ENCODE data around the gene YOD1. TPM values are rescaled to one million over a fixed set of nuclear protein-coding genes. Genes with fewer than 3 reads are reported as not detected.

The YOD1 gene
- total RNA-seq, 2 experiments from 2014 or later, result 17.9 TPM

DNA sequence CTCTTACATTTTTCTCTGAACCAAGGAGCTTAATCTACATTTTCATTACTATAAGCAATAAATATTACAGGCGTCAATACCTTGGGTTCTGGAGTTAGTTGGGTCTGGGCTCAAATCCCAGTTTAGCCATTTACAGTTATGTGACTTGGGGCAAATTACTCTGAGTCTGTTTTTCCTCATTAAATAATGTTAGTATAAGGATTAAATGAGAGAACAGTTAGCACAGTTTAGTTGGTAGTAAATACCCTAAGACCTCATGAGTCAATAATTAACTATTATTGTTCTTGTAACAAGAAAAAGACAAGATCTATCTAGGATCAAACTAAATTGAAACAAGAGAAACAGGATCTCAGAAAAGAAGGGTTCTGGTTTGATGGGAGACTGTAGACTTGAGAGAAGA is 23.1 kb downstream of the YOD1 start:
- H3K4me3 ChIP-seq (ENCODE audit: low read length), result no peak overlapping the region
- H3K4me1 ChIP-seq (ENCODE audit: insufficient read depth, low read length), result no peaks in the 10 kb centered on the region
- Mint-ChIP-seq H3K27me3 (peaks cover 73% of the 10 kb centered on the region), H3K9me3 (no peaks in the 10 kb centered on the region), H3K4me1 (ENCODE audit: low read depth) (no peaks in the 10 kb centered on the region), H3K36me3 (ENCODE audit: low read depth) (no peaks in the 10 kb centered on the region), H3K27ac (no peak overlapping the region), H3K4me3 (no peak overlapping the region)
- DNase-seq (no peak), ATAC-seq (ENCODE audit: poor library complexity) (no peak)
- CTCF ChIA-PET, result no interaction called here
- no peaks in the 10 kb centered on the region for H3K9me3 ChIP-seq (ENCODE audit: control insufficient read depth in 1 of 2, insufficient read depth in 1 of 2, low read length in 2 of 2)
- POLR2A ChIA-PET, result no interaction called here
- no peaks in the 10 kb centered on the region for H3K36me3 ChIP-seq (ENCODE audit: insufficient read depth, low read length)
- intact Hi-C loops (cut with DNase I, micrococcal nuclease), result no loop called here
- TF ChIP-seq, protein P1, sequence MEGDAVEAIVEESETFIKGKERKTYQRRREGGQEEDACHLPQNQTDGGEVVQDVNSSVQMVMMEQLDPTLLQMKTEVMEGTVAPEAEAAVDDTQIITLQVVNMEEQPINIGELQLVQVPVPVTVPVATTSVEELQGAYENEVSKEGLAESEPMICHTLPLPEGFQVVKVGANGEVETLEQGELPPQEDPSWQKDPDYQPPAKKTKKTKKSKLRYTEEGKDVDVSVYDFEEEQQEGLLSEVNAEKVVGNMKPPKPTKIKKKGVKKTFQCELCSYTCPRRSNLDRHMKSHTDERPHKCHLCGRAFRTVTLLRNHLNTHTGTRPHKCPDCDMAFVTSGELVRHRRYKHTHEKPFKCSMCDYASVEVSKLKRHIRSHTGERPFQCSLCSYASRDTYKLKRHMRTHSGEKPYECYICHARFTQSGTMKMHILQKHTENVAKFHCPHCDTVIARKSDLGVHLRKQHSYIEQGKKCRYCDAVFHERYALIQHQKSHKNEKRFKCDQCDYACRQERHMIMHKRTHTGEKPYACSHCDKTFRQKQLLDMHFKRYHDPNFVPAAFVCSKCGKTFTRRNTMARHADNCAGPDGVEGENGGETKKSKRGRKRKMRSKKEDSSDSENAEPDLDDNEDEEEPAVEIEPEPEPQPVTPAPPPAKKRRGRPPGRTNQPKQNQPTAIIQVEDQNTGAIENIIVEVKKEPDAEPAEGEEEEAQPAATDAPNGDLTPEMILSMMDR (IDR thresholded peaks at IDR 0.05), result no peak
- peaks cover 15 to 18% of the 10 kb centered on the region in 2 experiments for H3K27me3 ChIP-seq (ENCODE audit: control insufficient read depth in 1 of 2, insufficient read depth in 2 of 2, low read length in 2 of 2)
- no peak overlapping the region for H3K27ac ChIP-seq (ENCODE audit: low read depth in 1 of 2, low read length in 2 of 2)

DNA sequence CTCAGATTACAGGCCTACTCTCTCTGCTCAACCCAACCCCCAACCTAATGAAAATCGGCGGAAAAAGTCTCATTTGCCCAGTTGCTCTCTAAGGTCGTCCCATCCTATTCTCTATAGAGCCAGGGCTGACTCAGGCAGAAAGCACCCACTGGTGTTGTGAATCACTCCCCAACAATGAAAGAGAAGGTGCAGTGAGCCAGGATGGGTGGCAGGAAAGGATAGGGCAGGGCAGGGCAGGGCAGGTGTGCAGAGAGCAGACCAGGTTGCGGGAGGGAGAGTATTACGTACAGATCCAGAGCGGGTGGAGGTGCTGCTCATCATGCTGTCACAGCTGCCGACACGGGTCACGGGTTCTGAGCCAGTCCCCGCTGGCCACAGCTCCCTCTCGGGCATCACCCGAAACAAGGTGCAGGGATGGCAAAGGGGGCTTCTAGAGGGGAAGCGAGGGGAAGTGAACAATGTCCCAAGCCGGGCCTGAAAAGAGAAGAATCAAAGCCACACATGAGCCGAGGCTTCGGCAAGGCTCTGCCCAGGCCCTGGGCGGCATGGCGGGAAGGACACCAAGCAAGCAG is 23.7 kb downstream of the YOD1 start:
- DNase-seq (no peak), ATAC-seq (ENCODE audit: poor library complexity) (no peak)
- intact Hi-C loops (cut with DNase I, micrococcal nuclease), result no loop called here
- H3K4me1 ChIP-seq (ENCODE audit: insufficient read depth, low read length), result no peaks in the 10 kb centered on the region
- H3K36me3 ChIP-seq (ENCODE audit: insufficient read depth, low read length), result no peaks in the 10 kb centered on the region
- H3K4me3 Mint-ChIP-seq, result no peak overlapping the region
- no peaks in the 10 kb centered on the region for H3K9me3 ChIP-seq (ENCODE audit: control insufficient read depth in 1 of 2, insufficient read depth in 1 of 2, low read length in 2 of 2)
- ChIA-PET CTCF (no interaction called here), POLR2A (no interaction called here)
- H3K4me1 Mint-ChIP-seq (ENCODE audit: low read depth), result no peaks in the 10 kb centered on the region
- H3K27me3 ChIP-seq (ENCODE audit: control insufficient read depth in 1 of 2, insufficient read depth in 2 of 2, low read length in 2 of 2), result peaks cover 12 to 18% of the 10 kb centered on the region in 2 experiments
- no peak overlapping the region for H3K27ac Mint-ChIP-seq
- H3K9me3 Mint-ChIP-seq, result no peaks in the 10 kb centered on the region
- H3K27me3 Mint-ChIP-seq, result peaks cover 69% of the 10 kb centered on the region
- no peak overlapping the region for H3K27ac ChIP-seq (ENCODE audit: low read depth in 1 of 2, low read length in 2 of 2)
- TF ChIP-seq, protein P1 (IDR thresholded peaks at IDR 0.05), result no peak
- no peak overlapping the region for H3K4me3 ChIP-seq (ENCODE audit: low read length)
- H3K36me3 Mint-ChIP-seq (ENCODE audit: low read depth), result no peaks in the 10 kb centered on the region

DNA sequence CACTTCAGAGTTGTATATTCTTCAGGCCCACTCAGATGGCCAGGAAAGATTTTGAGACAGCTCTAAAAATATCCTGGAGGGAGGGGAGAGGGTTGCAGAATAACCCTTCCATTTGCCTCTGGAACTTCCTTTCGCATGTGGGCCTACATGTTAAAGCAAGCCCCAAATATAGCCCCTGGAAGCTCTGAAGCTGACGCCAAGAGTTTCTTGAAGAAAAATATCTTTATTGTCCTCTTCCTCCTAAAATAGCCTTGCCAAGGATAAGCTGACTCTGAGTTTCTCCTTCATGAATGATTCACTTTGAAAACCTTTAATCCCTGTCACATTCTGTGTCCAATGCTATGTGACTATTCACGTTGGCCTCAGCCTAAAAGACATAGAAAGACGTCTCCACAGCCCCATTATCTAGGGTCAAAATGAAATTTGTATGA is 24.9 kb downstream of the YOD1 start:
- TF ChIP-seq, protein P1 (IDR thresholded peaks at IDR 0.05), result no peak
- Mint-ChIP-seq H3K27ac (no peak overlapping the region), H3K4me3 (no peak overlapping the region), H3K9me3 (no peaks in the 10 kb centered on the region), H3K36me3 (ENCODE audit: low read depth) (no peaks in the 10 kb centered on the region), H3K4me1 (ENCODE audit: low read depth) (no peaks in the 10 kb centered on the region), H3K27me3 (peaks cover 59% of the 10 kb centered on the region)
- ChIA-PET CTCF (no interaction called here), POLR2A (no interaction called here)
- Histone ChIP-seq H3K27me3 (ENCODE audit: control insufficient read depth in 1 of 2, insufficient read depth in 2 of 2, low read length in 2 of 2) (peaks cover 13 to 15% of the 10 kb centered on the region in 2 experiments), H3K4me3 (ENCODE audit: low read length) (no peak overlapping the region), H3K9me3 (ENCODE audit: control insufficient read depth in 1 of 2, insufficient read depth in 1 of 2, low read length in 2 of 2) (peaks cover 0 to 3% of the 10 kb centered on the region in 2 experiments), H3K27ac (ENCODE audit: low read depth in 1 of 2, low read length in 2 of 2) (no peak overlapping the region), H3K36me3 (ENCODE audit: insufficient read depth, low read length) (no peaks in the 10 kb centered on the region), H3K4me1 (ENCODE audit: insufficient read depth, low read length) (no peaks in the 10 kb centered on the region)
- DNase-seq, result no peak
- intact Hi-C loops (cut with DNase I, micrococcal nuclease), result no loop called here
- ATAC-seq (ENCODE audit: poor library complexity), result no peak

All from CD4-positive, alpha-beta T cell (primary cell).